ENCODE measurements around the gene C19orf38.
A peak's percentile ranks its signal among the peaks of the same experiment; 100 is the strongest.
"Not testable (repeated sequence)": the region's sequence is repeated elsewhere in the genome, so short reads cannot be mapped to it uniquely, and the experiment has no call there.

Gene C19orf38

GRCh38 chr19:10823690-10824089 lies 24.5 kb upstream of the C19orf38 start:
- DNase-seq, result no peak

- DNase-seq, result no peak
These were observed 22.0 kb upstream of the C19orf38 start for GRCh38 chr19:10826231-10826630.

DNA sequence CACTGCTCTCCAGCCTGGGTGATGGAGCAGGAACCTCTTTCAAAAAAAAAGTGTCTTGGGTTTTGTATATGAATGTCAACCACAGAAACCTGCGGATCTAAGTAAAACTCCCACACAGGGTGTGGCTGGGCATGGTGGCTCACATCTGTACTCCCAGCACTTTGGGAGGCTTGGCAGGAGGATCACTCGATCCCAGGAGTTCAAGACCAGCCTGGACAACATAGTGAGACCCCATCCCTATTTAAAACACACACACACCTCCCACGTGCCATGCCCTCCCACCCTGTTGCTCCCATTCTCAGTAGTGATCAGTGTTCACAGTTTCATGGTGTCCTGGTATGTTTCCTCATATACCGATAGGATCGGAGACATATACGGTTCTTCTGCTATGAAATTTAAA lies 21.4 kb upstream of the C19orf38 start:
- DNase-seq, result no peak

- no peak for DNase-seq
These were observed 19.0 kb upstream of the C19orf38 start for GRCh38 chr19:10828981-10829821.

DNA sequence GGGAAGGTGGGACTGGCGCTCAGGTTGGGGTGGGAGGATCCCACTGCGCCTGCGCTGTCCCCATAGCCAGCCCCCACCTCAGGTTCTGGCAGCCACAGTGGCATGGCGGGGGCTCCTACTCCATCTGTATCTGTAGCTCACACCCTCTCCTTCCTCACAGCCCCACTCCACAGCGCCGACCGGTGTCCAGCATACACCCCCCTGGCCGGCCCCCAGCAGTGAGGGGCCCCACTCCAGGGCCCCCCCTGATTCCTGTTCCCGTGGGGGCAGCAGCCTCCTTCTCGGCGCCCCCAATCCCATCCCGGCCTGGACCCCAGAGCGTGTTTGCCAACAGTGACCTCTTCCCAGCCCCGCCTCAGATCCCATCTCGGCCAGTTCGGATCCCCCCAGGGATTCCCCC lies 18.2 kb upstream of the C19orf38 start:
- DNase-seq, result no peak

GRCh38 chr19:10830370-10830769 lies 17.8 kb upstream of the C19orf38 start:
- DNase-seq, result no peak

- no peak for DNase-seq
These were observed 17.1 kb upstream of the C19orf38 start for GRCh38 chr19:10830931-10831779.

DNA sequence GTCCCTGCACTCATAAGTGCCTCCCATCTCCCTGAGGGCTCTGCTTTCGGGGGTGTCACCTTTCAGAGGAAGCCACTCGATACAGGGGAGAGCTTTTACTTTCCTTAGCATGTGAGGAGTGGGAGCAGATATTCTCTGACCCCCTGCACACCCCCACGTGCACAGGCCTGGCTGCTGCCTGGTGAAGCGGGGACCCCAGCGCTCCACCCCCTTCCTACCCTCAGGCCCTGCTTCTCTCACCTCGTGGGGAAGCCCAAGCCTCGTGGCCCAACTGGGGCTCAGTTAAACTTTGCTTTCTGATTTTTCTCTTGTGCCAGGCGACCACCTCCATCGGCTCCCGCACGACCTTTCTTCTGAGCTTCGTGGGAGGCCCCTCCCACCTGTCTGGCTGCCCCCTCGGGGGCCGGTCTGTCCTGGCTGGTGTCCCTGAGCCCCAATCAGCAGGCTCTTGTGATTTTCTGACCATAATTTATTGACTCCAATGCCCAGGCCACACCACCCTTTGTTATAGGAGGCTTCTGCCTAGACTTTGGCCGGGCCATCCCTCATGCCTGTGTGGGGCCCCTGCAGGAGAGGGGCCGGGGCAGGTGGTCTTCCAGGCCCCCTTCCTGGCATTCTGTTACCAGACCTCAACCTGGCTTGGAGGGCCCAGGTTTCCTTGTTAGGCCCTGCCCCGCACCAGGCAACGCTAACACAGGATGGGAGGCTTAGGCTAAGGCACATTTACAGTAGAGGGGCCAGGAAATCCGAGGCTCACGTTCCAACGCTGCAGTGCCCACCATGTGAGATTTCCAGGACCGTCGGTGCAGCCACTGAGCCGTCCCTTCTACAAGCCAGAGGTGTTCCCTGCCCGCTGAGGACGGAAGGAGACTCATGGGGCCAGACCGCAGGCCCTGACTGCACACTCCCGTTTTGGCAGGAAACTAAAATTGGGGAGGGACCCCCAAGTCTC lies 16.0 kb upstream of the C19orf38 start:
- no peak for DNase-seq

DNA sequence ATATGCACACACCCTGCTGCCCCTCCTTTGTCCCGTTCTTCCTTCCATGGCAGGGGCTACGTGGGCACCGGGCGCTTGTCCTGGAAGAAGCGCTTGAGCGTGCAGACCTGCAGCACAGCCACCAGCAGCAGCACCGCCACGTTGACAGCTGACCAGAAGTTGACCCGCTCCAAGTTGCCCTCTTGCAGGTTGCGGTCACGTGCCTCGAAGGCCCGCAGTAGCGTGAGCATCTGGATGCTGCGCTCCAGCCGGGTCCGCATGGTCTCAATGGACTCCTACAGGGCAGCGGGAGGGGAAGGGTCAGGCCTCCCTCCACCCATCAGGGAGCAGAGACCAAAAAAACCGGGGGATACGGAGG lies 15.3 kb upstream of the C19orf38 start:
- no peak for DNase-seq

DNA sequence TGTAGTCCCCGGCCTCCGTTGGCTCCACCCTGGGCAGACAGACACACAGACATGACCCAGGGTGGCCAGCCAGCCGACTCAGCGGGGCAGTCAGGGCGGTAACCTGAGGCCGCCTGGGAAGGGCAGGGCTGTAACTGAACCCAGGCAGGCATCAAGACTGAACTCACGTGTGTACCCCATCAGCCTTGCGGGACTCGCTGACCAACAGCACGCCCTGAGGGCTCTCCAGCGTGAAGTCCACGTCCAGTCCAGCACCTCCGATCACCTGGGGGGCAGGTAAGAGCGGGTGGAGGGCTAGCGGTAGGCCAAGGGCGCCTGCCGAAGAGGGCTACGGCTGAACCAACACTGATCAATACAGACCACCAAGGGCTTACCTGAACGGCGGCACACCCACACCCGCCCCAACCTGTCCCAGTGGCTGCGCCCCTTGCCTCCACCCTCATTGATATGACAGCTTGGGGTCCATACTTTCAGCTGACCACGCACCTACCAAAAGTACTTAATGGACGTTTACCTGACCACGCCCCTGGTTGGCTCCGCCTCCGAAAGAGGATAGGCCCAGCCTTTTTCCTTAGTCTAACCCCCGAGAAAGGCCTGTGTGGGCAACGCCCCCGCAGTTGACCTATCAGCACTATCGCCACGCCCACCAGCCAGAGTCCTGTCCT lies 13.0 kb upstream of the C19orf38 start:
- DNase-seq, result no peak

DNA sequence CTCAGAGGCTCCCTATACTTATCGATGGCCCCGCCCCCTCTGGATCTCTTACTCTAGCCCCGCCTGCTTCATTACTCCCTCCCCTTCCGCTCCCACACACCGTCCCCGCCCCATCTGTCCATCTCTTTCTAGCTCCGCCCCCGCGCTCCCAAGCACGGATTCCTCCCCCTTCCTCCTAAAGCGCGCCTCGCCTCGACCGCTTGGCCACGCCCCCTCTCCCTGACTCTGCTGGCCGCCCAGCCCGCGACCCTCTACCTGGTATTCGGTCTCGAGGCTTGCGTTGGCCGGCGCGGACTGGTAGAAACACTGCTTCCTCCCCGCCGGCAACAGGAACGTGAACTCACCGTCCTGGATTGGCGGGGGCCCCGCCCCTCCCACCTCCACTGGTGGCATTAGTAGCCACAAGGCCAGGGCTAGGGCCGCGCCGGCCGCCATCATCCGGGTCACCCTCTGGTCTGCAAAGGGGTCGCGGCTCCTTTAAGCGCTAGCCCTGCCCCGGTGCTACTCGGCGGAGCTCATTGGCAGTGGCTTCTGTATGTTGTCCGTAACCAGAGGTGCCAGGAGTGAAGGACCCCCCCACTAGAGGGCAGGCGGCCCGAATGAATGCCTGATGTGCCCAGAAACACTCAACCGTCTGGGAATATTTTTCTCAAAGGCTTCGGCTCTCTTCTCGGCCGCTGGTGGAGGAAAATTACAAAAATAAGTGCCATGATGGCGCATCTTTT lies 12.3 kb upstream of the C19orf38 start, which contains the start of gene TMED1:
TSS of gene TMED1 (minus strand) at position 459 of the 725 bp plus-strand sequence. CDS start at position 438, 21 bp downstream.
- DNase-seq, result peak; percentile 98

- peak; percentile 70 for DNase-seq
These were observed 11.5 kb upstream of the C19orf38 start for GRCh38 chr19:10836479-10837330.

GRCh38 chr19:10837649-10838048 lies 10.6 kb upstream of the C19orf38 start:
- DNase-seq, result not testable (repeated sequence)

DNA sequence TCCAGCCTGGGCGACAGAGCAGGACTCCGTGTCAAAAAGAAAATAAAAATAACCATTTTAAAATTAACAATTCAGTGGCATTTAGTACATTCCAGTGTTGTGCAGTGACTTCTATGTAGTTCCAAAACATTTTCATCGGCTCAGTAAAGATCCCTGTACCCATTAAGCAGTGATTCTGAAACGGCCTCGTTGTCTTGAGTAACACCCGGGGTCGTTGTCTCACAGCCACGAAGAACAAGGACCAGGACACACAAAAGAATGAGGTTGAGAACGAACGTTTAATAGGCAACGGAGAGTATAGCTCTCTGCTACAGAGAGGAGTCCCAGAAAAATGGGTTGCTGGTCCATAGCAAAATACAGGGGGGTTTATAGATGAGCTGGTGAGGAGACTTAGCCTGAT lies 9.8 kb upstream of the C19orf38 start:
- no peak for DNase-seq

DNA sequence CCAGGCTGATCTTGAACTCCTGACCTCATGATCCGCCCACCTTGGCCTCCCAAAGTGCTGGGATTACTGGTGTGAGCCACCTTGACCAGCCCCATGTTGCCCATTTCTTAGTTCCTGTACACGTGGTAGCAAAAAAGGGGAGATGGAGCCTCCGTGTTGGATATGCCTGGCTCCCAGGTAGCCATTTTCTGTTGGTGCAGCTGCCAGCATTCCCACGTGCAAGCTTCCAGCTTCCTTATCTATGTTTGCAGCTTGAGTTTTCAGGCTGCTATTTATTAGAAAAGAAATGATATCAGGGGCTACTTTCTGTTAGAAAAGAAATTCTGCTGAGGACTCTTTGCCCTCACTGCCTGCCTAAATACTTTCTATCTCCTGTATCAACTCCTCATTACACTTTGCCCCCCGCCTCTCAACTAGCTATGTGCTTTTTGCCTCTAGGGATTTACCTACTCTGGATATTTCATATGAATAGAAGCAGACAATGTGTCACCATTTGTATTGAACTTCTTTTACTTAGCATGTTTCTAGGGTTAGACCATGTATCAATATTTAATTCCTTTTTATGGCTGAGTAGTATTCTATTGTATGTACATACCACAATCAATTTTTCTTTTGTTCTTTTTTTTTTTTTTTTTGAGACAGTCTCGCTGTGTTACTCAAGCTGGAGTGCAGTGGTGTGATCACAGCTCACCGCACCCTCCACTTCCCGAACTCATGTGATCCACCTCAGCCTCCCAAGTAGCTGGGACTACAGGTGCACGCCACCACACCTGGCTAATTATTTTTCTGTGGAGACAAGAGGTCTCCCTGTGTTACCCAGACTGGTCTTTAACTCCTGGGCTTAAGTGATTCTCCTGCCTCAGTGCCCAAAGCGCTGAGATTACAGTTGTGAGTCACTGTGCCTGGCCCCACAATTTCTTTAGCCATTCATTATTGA lies 8.8 kb upstream of the C19orf38 start:
- no peak for DNase-seq

DNA sequence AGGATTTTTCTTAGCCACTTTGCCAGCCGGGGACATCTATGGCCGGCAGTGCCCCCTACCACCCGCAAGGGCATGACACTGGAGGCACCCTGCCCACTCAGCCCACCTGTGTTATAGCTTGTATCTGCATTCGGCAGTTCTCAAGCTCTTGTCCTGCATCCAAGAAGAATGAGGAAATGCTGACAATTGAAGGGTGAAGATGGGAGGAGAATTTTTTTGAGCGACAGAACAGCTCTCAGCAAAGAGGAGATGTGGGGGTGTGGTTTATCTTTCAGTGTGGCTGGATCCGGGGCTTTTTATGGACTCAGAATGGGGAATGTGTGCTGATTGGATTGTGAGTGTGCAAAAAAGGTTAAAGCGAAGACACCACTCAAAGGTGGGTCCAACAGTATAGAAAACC lies 5.4 kb upstream of the C19orf38 start:
- no peak for DNase-seq

GRCh38 chr19:10846500-10847202 lies 1.6 kb upstream of the C19orf38 start:
- DNase-seq, result no peak

- no peak for DNase-seq
These were observed 2.4 kb downstream of the C19orf38 start for GRCh38 chr19:10850631-10851030.
